COR-L47 (cell line): ENCODE data around the gene SELENOK.
A peak's percentile ranks its signal among the peaks of the same experiment; 100 is the strongest.

ENCODE experiments used
- DNase-seq: peaks from one replicate; lab custom pipeline; 2025; lab: John Stamatoyannopoulos, UW

Gene SELENOK

GRCh38 chr3:53842436-53843194 is 49.0 kb downstream of the SELENOK start:
- peak; percentile 22 for DNase-seq

GRCh38 chr3:53841296-53841695 is 50.4 kb downstream of the SELENOK start:
- no peak for DNase-seq

GRCh38 chr3:53837331-53837730 is 54.3 kb downstream of the SELENOK start:
- DNase-seq, result no peak

GRCh38 chr3:53836084-53836872 is 55.4 kb downstream of the SELENOK start:
- DNase-seq, result no peak

GRCh38 chr3:53835257-53835656 is 56.4 kb downstream of the SELENOK start:
- no peak for DNase-seq

GRCh38 chr3:53834429-53835095 is 57.1 kb downstream of the SELENOK start:
- no peak for DNase-seq
